Measurements from ENCODE around the gene VSTM4.

Gene VSTM4

DNA sequence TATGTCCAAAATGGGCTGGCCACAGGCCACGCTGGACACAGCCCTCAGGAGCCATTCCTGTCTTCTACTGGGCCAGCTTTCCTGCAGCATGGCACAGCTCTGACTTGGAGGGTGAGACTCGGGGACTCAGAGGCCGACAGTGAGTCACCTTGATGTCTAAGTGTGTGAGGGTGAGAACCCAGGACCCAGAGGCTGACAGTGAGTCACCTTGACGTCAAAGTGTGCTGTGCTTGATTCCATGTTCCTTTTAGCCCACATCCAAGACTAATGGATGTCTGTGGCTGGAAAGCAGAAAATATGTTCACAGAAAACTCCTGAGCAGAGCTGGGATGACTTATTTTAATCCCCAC, 24.5 kb upstream of the VSTM4 start:
- Histone ChIP-seq H3K4me1 (ENCODE audit: control insufficient read depth, insufficient read depth, low read length) (no peaks in the 10 kb centered on the region), H3K36me3 (ENCODE audit: control insufficient read depth, insufficient read depth, low read length) (no peaks in the 10 kb centered on the region), H3K27me3 (ENCODE audit: control insufficient read depth, insufficient read depth, low read length) (no peaks in the 10 kb centered on the region), H3K9ac (ENCODE audit: low read length) (no peak overlapping the region), H3K4me3 (ENCODE audit: low read length) (no peak overlapping the region), H3K27ac (ENCODE audit: low read depth, low read length) (no peak overlapping the region)

DNA sequence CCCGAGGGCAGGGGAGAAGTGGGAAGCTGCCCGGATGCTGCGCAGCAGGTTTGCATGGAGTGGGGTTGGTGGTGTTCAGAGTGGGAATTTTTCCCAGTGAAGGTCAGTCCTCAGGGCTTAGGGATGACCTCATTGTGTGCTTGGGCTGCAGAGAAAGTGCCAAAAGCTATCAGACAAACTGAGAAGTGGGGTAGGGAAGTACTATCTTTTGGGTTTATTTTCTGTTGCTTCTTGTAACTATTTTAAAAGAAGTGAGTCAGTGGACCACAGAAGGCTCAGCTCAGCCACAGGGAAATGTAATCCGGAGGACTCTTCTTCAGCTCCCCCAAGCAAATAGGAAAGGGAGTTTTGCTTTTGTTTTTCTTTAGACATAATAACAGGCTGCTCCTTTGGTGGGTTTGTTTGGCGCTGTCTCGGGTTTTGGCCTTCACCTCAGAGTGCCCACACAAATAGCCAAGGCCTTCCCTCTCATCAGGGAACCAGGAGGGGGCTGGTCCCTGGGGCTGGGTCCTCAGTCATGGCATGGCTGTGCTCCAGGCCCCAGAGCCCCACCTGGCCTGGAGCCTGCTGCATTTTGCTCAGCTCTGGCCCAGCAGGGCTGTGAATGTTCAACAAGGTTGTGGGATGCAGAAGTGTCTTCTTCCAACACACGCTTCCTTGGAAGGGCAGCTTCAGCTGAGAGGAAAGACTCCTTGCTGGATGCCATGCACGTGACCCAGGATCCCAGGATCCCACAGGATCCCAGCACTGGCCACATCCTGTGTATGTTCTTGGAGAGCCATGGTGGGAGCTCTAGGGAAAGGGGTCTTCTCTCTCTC, 23.9 kb upstream of the VSTM4 start:
- Histone ChIP-seq H3K4me1 (ENCODE audit: control insufficient read depth, insufficient read depth, low read length) (no peaks in the 10 kb centered on the region), H3K27me3 (ENCODE audit: control insufficient read depth, insufficient read depth, low read length) (no peaks in the 10 kb centered on the region), H3K36me3 (ENCODE audit: control insufficient read depth, insufficient read depth, low read length) (no peaks in the 10 kb centered on the region), H3K9ac (ENCODE audit: low read length) (no peak overlapping the region), H3K27ac (ENCODE audit: low read depth, low read length) (no peak overlapping the region), H3K4me3 (ENCODE audit: low read length) (no peak overlapping the region)

DNA sequence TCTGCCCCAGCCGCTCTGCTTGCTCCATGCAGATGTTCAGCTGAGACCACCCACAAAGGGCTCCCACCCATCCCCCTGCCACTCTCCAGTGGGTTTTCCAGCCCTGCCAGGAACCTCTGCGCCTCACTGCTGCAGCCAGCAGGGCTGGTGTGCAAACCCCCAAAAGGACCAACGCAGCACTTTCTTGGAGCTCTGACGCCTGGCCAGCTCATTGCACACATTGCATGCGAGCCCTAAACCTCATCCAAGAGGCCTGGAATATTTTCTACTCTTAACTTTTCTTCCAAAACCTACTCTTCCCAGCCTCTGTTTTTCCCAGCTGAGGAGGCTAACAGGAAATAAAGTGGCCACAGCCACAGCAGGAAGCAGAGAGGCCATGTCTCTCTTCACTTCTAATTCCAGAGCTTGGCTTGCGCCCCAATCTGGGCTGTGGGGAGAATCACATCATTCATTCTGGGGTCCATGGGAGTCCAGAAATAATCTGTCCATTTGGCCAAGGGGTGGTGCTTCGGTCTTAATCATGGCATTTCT, 23.1 kb upstream of the VSTM4 start:
- no peaks in the 10 kb centered on the region for H3K36me3 ChIP-seq (ENCODE audit: control insufficient read depth, insufficient read depth, low read length)
- no peak overlapping the region for H3K27ac ChIP-seq (ENCODE audit: low read depth, low read length)
- no peaks in the 10 kb centered on the region for H3K4me1 ChIP-seq (ENCODE audit: control insufficient read depth, insufficient read depth, low read length)

DNA sequence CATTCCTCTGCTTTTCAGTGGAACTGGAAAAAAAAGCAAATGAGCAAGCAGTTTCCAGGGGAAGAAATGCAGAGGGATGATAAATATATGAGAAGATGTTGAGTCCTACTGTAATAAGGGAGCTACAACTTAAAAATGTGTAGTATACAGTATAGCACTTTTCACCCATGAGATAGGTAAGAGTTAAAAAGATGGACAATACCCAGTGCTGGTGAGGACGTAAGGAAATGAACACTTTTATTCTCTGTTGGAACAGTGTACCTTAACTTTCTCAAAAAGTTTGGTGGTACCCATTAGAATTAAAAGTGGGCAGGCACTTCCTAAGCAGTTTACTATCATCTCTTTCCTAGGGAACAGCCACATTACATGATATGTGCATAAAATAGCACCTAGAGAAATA, 21.2 kb upstream of the VSTM4 start:
- Histone ChIP-seq H3K27ac (ENCODE audit: low read depth, low read length) (no peak overlapping the region), H3K4me1 (ENCODE audit: control insufficient read depth, insufficient read depth, low read length) (no peaks in the 10 kb centered on the region), H3K27me3 (ENCODE audit: control insufficient read depth, insufficient read depth, low read length) (no peaks in the 10 kb centered on the region), H3K36me3 (ENCODE audit: control insufficient read depth, insufficient read depth, low read length) (no peaks in the 10 kb centered on the region), H3K4me3 (ENCODE audit: low read length) (no peak overlapping the region), H3K9ac (ENCODE audit: low read length) (no peak overlapping the region)

More for the DNA sequence above, 23.1 kb upstream of the VSTM4 start:
- no peaks in the 10 kb centered on the region for H3K27me3 ChIP-seq (ENCODE audit: control insufficient read depth, insufficient read depth, low read length)
- H3K4me3 ChIP-seq (ENCODE audit: low read length), result no peak overlapping the region
- no peak overlapping the region for H3K9ac ChIP-seq (ENCODE audit: low read length)

DNA sequence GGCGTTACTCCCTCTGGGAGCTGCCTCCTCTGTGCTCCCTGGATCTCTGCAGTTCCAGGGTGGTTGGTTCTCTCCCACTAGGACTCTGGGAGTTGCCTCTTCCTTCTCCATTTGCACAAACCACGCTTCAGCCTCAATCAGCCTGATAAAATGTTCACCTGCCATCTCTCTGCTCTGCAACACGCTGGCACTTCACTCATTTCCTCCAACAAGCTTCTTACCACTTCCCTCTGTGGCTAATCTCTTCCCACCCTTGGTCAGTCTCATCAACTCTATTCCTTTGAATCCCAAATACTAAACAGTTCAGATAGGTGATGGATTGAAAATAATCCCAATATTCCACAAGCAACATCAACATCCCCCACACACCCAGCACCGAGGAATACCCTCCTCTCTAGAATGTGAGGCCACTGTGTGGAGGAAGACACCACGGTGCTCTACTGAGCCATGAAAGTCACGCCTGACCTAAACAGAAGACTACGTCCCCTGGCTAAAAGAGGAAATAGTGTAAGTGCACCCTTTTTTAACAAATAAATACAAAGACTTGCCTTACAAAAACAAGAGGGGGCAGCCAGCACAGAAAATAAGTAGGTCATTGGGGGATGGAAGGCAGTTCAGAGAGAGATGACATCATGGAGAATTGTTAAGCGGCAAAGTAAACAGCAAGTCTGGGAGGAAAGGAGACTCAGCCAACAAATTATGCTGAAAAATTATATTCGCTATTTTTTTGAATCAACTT, 20.4 kb upstream of the VSTM4 start:
- Histone ChIP-seq H3K36me3 (ENCODE audit: control insufficient read depth, insufficient read depth, low read length) (no peaks in the 10 kb centered on the region), H3K4me1 (ENCODE audit: control insufficient read depth, insufficient read depth, low read length) (no peaks in the 10 kb centered on the region), H3K27me3 (ENCODE audit: control insufficient read depth, insufficient read depth, low read length) (no peaks in the 10 kb centered on the region), H3K27ac (ENCODE audit: low read depth, low read length) (no peak overlapping the region), H3K9ac (ENCODE audit: low read length) (no peak overlapping the region), H3K4me3 (ENCODE audit: low read length) (no peak overlapping the region)

DNA sequence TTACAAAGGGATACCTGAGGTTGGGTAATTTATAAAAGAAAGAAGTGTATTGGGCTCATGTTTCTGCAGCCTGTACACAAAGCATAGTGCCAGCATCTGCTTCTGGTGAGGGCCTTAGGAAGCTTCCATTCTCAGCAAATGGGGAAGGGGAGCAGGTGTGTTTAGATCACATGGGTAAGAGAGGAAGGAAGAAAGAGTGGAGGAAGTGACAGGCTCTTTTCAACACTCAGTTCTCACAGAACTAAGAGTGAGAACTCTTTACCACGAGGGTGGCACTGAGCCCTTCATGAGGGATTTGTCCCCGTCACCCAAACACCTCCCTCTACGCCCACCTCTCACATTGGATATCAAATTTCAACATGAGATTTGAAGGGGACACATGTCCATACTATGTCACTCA, 19.0 kb upstream of the VSTM4 start:
- H3K27me3 ChIP-seq (ENCODE audit: control insufficient read depth, insufficient read depth, low read length), result no peaks in the 10 kb centered on the region
- no peak overlapping the region for H3K9ac ChIP-seq (ENCODE audit: low read length)
- H3K4me1 ChIP-seq (ENCODE audit: control insufficient read depth, insufficient read depth, low read length), result no peaks in the 10 kb centered on the region
- no peak overlapping the region for H3K27ac ChIP-seq (ENCODE audit: low read depth, low read length)
- no peak overlapping the region for H3K4me3 ChIP-seq (ENCODE audit: low read length)
- no peaks in the 10 kb centered on the region for H3K36me3 ChIP-seq (ENCODE audit: control insufficient read depth, insufficient read depth, low read length)

DNA sequence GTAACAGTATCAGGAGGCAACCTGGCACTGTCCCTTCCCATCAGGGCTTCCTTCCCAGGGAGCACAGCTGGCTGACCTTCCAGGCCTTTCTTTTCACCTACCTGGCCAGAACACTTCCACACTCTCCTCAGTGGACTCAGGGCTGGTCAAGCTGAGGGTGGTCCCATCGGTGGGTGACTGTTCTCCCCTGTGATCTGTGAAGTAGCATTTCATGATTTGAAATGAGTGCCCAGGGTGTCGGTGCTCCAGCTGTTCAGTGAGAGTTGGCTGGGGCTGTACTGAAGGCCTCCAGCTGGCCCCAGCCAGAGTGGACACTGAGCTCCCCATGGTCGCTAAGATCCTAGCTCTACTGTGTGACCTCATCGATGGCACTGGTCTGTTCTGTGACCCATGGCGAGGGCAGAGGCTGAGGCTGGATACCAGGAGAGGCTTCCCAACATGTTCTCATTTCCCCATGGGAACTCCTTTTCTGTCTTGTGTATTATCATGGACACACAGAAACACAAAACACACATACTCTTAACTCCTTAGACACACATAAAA, 18.5 kb upstream of the VSTM4 start, which contains the start of gene FAM170B:
TSS of gene FAM170B (minus strand) at position 316 of the 543 bp plus-strand sequence. CDS start at position 213, 103 bp downstream.
- no peaks in the 10 kb centered on the region for H3K4me1 ChIP-seq (ENCODE audit: control insufficient read depth, insufficient read depth, low read length)
- H3K27me3 ChIP-seq (ENCODE audit: control insufficient read depth, insufficient read depth, low read length), result no peaks in the 10 kb centered on the region
- no peaks in the 10 kb centered on the region for H3K36me3 ChIP-seq (ENCODE audit: control insufficient read depth, insufficient read depth, low read length)
- no peak within 1 kb of the TSS for H3K9ac ChIP-seq (ENCODE audit: low read length)
- H3K27ac ChIP-seq (ENCODE audit: low read depth, low read length), result no peak within 1 kb of the TSS
- H3K4me3 ChIP-seq (ENCODE audit: low read length), result no peak within 1 kb of the TSS

DNA sequence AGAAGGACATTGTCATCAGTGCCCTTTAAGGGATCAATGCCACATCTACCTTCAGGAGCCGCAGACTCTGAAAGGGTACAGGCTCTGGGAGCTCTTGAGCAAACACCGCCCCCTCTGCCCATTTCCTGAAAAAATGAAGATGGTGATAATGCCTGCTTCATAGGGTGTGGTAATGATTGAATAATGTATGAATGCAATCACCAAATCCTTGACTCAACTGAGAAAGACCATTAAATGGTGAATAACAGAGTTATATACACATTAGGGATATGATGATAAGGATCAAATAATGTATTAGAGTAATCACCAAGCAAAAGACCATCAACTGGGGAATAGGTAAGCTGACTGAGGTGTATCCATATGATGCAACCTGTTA, 17.0 kb upstream of the VSTM4 start:
- no peak overlapping the region for H3K9ac ChIP-seq (ENCODE audit: low read length)
- H3K36me3 ChIP-seq (ENCODE audit: control insufficient read depth, insufficient read depth, low read length), result no peaks in the 10 kb centered on the region
- no peaks in the 10 kb centered on the region for H3K27me3 ChIP-seq (ENCODE audit: control insufficient read depth, insufficient read depth, low read length)
- H3K4me3 ChIP-seq (ENCODE audit: low read length), result no peak overlapping the region
- no peak overlapping the region for H3K27ac ChIP-seq (ENCODE audit: low read depth, low read length)
- no peaks in the 10 kb centered on the region for H3K4me1 ChIP-seq (ENCODE audit: control insufficient read depth, insufficient read depth, low read length)

DNA sequence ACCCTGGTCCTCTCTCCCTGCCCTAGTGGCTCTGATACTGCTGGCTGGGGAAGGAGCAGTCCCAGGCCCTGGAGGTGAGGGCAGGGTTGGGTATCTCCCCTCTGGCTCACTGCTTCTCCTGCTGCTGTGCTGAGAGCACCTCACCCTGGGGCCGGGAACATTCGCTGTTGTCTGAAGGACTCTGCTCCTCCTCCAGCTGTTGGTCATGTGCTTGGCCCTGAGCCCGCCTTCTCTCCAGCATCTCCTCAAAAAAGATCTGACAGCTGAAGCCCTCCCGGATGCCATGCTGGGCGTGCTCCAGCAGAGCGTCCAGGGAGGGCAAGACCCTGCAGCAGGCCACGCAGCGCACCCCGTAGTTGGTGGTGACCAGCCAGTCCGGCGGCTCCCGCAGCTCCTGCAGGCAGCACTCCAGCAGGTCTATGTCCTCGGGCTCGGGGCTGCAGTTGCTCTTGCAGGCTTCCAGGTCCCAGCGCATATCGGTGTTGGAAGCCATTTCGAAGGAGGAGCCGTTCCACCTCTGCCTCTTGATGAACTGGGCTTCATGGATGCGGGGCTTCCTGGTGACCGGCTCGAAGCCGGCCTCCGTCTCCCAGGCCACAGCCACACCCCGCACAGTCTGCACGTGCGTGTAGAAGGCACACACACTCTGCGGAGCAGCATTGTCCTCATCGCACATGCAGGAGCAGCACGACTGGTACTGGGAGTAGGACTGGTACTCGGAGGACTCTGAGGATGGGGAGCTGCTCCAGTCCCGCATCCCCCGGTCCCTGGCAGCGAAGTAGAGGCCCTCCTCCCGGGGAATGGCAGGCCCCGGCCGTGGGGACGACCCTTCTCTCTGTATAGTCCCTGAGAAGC, 16.4 kb upstream of the VSTM4 start:
- no peak overlapping the region for H3K4me3 ChIP-seq (ENCODE audit: low read length)
- H3K9ac ChIP-seq (ENCODE audit: low read length), result no peak overlapping the region
- H3K36me3 ChIP-seq (ENCODE audit: control insufficient read depth, insufficient read depth, low read length), result no peaks in the 10 kb centered on the region
- H3K4me1 ChIP-seq (ENCODE audit: control insufficient read depth, insufficient read depth, low read length), result no peaks in the 10 kb centered on the region
- H3K27me3 ChIP-seq (ENCODE audit: control insufficient read depth, insufficient read depth, low read length), result no peaks in the 10 kb centered on the region
- H3K27ac ChIP-seq (ENCODE audit: low read depth, low read length), result no peak overlapping the region

DNA sequence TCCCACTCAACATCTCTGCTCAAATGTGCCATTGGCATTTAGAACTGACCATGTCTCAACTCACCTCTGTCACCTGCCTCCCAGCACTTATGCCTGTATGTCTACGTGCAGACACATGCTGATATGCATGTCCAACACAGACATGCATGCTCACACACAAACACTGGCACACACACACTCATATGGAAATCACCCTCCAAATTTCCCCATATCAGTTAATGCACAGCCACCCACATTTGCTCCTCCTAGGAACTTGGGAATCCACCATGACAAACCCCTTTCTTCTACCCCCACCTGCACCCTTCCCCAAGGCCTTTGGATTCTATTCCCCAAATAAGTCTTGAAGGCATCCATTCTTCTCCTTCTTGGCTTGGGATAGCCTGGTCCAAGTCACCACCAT, 14.1 kb upstream of the VSTM4 start:
- Histone ChIP-seq H3K27ac (ENCODE audit: low read depth, low read length) (no peak overlapping the region), H3K27me3 (ENCODE audit: control insufficient read depth, insufficient read depth, low read length) (no peaks in the 10 kb centered on the region), H3K4me3 (ENCODE audit: low read length) (no peak overlapping the region), H3K36me3 (ENCODE audit: control insufficient read depth, insufficient read depth, low read length) (no peaks in the 10 kb centered on the region), H3K9ac (ENCODE audit: low read length) (no peak overlapping the region), H3K4me1 (ENCODE audit: control insufficient read depth, insufficient read depth, low read length) (no peaks in the 10 kb centered on the region)

DNA sequence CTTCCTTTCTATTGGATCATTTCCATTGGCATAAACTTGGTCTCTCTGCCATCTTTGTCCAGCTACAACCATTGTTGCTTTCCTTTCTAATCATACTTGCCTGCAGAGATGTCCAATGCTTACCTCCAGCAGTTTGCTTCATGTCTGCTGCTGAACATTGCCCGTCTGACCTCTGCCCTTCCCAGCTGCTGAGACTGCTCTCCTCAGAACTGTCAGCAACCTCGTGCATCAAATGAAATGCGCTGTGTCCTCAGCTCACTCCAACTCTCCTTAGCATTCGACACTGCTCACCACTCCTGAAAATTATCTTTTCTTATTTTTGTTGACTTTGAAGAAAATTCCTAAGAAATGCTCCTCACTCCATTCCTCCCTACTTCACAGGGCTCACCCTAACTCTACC, 13.5 kb upstream of the VSTM4 start:
- Histone ChIP-seq H3K4me1 (ENCODE audit: control insufficient read depth, insufficient read depth, low read length) (no peaks in the 10 kb centered on the region), H3K36me3 (ENCODE audit: control insufficient read depth, insufficient read depth, low read length) (no peaks in the 10 kb centered on the region), H3K9ac (ENCODE audit: low read length) (no peak overlapping the region), H3K27me3 (ENCODE audit: control insufficient read depth, insufficient read depth, low read length) (no peaks in the 10 kb centered on the region), H3K27ac (ENCODE audit: low read depth, low read length) (no peak overlapping the region), H3K4me3 (ENCODE audit: low read length) (no peak overlapping the region)
